Inferior parietal cortex (tissue), 1 donor: ENCODE results near the gene HS3ST5.

ENCODE experiments used
- DNase-seq: peaks from one replicate; pipeline ENCODE4 v3.0.0-alpha.2; 2016; ENCODE audit errors: extremely low spot score

The HS3ST5 gene, protein sequence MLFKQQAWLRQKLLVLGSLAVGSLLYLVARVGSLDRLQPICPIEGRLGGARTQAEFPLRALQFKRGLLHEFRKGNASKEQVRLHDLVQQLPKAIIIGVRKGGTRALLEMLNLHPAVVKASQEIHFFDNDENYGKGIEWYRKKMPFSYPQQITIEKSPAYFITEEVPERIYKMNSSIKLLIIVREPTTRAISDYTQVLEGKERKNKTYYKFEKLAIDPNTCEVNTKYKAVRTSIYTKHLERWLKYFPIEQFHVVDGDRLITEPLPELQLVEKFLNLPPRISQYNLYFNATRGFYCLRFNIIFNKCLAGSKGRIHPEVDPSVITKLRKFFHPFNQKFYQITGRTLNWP

DNA sequence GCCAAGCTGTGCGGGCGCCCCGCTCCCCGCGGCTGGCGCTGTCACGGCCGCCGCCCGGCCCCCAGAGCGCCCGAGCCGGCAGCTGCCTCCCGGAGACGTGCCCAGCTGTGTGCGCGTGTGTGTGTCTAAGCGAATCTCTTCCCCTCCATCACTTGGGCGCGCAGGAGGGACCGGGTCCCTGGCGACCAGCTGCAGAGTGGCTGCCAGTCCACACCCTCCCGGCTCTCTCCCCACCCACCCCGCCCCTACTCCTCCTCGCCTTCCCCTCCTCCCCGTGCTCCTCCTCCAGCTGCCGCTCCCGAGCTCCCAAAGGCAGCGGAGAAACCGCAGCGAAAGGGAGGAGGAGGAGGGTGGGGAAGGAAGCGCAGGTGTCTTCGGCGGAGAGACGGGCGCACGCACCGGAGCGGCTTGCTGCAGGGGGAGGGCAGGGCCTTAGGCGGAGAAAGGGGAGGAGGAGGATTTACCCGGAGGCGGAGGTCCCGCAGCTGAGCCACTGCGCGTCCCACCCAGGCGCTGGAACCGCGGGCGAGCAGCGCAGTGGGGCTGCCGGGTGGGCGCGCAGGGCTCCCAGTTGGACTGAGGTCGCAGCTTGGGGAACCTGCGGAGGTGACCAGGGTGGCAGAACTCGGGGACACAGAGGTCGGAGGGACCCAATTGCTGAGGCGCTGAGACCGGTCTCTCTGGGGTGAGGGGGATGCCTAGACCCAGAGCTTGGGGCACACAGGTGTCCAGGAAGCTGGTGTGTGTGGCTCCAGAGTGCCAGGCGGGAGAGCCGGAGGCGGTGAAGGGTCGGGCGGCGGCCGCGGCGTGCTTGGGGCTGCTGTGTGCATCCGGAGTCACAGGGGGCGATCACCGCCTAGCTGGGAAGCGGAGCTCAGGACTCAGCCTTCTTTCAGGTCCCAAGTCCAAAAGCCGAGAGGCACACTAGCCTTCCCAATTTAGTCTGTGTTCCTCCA, at the start of gene HS3ST5:
Gene HS3ST5 (minus strand): TSS at position 198 of the 956 bp plus-strand sequence. CDS start 280,178 bp downstream, outside the sequence.
- peak; percentile 64 for DNase-seq

DNA sequence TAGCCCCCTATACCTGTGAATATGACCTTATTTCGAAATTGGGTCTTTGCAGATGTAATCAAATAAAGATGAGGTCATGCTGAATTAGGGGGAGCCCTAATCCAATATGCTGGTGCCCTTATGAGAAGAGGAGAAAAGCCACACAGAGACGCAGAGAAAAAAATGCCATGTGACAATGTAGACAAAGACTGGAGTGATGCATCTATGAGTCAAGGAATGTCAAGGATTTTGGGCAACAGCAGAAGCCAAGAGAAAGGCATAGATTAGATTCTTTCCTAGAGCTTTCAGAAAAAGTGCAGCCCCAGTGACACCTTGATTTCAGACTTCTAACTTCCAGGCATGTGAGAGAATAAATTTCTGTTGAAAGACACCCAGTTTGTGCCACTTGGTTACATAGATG, 47.4 kb upstream of the HS3ST5 start:
- DNase-seq = no peak

DNA sequence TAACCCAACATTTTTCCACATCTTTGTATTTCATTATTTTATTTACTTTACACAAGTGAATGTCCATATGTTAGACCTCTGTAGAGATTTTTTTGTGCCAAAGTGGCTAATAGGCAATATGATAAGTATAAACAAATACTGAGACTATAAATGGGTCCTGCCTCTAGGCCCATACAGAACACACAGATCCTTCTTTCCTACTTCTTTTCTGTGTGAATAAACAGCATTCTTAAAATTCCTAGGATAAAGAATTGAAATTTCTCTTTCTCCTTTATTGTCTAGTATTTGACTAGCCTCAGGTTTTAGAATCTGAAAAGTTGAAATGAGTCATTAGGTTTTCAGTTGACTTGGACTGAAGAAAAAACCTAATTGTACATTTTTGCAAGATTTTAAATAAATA, 46.3 kb upstream of the HS3ST5 start:
- DNase-seq = no peak

DNA sequence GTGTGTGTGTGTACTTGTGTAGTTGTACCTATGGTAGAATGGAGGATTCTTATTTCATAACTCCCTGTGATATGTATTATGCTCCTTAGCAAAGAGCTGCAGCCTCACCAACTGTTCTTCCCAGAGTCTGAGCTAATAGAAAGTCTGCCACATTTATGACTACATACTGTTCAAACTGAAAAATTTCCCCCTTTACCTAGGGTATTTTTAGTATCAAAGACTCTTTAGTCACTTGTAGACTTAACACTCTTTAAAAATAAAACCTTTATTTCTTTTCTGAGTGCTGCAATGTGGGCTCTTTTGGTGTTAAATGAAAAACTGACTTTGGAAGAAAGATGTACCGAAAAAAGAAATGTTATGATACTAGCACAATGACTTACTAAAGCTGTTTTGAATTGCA, 39.6 kb upstream of the HS3ST5 start:
- DNase-seq = peak; percentile 42

DNA sequence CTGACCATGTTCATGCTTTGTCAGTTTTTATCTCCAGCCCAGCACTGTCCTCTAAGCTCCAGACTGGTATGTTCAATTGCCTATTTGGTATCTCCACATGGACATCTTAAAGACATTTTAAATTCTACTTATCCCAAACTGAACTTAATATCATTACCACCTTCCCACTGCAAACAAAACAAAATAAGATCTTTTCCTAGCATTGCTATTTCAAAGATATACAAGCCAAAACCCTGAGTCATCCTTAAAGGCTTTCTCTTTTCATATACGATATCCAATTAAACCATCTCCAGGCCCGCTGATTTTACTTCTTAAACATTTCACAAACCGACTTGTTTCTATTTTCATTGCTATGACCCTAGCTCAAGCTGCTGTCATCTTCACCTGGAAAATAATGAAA, 35.1 kb upstream of the HS3ST5 start:
- no peak for DNase-seq

DNA sequence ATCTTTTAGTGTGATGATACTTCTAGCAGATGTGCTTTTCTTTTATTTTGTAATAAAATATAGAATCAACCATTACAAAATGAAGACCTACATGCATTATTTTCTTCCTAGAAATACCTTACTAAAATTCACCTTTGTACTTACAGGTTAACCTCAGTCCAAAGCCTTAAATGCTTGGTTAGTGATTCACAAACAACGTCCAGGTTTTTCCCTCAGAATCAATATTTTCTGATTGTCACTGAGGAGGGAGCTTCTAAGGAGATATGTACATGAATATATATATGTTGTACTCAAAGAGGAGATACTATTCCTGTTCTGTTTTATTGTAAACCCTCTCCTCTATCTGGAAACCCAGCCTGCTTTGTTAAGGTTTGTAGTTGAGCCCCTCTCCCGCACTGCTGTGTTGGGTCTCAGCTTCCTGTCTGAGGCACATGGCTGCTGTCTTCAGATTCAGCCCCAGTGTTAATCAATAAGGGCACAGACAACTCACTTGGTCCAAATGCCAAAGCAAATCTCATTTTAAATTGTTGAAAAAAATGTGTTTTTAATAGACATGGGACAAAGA, 33.9 kb upstream of the HS3ST5 start:
- DNase-seq = no peak

DNA sequence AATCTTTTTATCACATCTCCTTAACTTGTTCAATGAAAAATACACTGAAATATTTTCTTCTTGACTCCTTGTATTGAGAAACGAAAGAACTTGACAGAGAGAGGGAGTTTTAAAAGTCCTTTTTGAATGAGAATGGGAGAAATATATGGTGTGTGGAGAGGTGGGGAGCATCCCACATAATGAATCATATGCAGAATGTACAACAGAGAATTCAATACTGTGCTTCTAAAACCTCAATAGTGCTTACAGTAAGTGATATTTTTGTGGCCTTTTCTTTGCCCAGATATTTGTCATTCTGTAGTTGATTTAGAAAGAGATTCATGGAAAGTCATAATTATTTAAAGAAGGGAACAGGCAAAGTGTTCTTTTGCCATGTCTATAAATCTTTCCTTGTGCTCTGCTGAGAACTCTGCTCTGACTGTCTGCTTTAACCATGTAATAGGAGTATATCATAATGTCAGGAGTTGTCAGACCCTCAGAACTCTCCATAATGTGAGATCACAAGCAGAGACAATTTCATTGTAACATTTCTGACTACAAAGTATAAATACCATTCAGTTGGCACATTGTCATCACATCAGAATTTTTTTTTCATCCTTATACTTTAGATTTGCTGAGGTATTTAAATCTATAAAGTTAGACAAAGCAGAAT, 32.8 kb upstream of the HS3ST5 start:
- DNase-seq = no peak

DNA sequence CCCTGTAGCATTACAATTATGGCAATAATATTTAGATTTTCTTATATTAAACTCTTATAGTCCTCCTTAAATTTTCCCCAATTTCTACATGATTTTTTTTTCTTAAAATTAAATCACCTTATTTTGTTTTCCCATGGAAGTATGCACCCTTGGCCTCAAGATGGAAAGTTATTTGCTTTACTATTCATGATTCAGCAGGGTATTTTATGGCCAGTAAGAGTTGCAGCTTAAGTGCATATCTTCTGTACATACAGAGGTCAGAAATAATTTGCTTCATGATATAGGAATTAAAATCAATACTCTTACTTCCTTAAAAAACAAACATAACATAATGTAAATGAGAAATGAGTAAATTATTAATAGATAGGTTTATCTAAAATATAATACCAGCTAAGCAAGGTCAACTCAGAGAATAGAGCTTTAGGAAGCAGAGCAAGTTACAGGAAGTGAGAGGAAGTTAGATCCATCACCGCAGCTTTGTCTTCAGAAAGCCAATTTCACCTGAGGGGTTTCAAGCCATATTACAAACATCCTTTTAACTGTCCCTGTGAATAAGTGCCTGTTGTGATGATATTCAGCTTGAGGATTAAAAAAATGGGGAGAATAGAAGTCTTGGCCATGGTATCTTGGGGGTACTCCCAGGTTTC, 24.6 kb upstream of the HS3ST5 start:
- no peak for DNase-seq

DNA sequence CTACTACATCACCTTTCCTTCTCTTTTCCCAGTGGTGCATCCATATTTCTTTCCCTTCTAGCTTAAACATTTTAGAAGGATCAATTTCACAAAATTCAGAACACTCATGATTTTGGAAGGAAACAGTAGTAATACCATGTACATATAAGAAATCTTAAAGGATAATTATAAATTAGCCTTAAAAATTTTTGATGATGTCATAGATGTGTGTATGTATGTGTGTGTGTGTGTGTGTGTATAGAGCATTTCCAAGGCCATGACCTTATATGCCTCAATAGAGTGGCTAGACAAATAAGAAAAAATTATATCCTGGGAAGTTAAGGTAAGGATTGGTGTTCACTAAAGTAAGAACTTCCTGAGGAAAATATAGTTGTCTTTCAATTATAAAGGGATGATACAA, 24.1 kb upstream of the HS3ST5 start:
- DNase-seq = no peak

DNA sequence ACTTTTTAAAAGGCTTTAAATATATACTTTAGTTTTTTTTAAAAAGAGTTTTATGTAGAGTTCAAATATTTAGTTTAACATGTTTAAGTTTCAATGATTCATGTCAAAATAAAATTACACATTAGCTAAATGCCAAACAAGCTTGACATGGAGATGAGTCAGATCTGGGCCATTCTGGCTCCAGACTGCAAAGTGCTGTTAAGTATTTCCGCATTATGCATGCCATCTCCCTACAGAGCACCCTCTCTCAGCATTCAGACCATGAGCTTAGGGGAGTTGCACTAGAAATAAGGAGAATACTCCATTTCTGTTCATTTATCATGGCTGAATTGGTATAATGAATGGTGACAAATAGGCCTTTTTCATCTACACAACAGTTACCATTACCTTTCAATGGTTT, 21.5 kb upstream of the HS3ST5 start:
- DNase-seq = no peak

DNA sequence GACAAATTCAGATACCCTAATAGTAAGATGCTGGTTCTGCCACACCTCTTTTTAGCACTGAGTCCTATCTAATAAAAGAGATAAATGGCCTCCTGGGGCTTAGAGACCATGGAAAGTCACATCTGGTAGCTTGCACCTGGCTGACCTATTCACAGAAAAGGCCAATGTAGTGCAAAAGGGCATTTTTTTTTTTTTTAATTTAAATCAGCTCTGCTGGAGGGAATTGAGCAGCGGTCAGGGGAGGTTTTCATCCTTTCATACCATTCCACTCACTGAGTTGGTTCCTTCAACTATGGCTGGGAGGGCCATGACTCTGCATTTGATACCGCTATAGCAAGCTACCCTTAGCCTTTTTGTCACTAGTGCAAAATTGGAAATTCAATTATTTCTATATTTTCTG, 20.1 kb upstream of the HS3ST5 start:
- DNase-seq = no peak

DNA sequence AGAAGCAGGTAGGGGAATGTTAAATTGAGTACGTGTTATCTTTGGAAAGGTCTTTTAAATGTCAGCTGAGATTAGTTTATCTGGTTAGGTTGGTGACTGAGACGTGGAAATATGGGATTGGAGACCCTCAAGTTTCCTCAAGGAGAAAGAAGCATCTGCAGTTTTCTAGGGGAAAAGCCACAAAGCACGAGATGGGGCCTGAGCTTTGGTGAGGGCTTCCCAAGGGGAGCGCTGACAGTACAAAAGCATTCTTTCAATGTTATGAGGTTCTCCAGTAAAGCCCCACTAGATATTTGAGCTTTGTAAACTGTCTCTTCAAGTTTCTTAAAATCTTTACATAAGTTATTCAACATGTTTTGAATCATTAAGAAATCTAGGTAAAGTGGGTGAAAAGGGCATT, 19.6 kb upstream of the HS3ST5 start:
- DNase-seq = no peak

DNA sequence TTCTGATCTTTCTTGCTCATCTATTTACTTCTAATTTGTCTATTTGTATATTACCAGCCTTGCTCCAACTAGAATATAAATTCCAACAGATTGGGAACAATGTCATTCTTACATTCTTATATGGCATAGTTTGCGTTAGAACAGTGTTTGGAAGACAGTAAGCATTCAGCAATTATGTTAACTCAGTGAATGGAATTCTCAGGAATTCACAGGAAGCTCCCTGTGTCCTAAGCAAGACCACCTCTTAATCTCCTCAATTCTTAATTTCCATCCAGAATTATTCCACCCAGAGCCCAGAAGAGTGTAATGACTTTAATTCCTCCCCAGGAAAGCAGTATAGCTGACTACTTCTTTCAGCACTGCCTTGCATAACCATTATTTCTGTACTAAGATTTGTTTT, 18.2 kb upstream of the HS3ST5 start:
- no peak for DNase-seq

DNA sequence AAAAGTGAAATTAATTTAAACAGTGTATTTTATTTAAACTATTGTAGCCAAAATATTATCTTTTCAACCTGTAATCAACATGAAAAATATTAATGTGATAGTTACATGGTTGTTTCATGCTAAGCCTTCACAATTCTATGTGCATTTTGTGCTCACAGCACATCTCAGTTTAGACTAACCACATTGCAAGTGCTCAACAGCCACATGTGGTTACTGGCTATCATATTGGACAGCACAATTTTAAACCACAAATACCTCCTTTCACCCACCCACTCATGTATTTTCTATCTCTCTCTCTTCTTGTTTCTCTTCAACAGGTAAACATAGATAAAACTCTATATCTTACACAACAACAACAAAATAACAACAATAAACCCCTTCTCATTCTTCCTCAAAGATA, 12.5 kb upstream of the HS3ST5 start:
- DNase-seq = no peak

DNA sequence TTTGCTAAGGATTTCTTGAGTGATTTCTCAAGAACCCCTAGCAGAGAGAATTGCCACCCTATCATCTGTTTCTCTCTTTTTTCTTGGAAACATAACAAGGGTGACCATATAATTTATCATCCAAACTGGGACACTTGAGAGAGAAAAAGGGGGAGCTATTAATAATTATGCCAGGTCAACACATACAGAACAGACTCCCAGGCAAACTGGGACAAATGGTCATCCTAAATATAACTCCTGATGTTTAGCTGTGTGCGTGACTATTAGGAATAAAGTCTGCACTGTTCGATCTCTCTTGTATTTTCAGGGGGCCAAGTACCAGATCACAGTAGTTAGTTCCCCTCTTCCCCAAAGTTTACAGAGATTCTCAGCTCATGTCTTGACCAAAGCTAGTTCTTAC, 11.7 kb upstream of the HS3ST5 start:
- DNase-seq = no peak

DNA sequence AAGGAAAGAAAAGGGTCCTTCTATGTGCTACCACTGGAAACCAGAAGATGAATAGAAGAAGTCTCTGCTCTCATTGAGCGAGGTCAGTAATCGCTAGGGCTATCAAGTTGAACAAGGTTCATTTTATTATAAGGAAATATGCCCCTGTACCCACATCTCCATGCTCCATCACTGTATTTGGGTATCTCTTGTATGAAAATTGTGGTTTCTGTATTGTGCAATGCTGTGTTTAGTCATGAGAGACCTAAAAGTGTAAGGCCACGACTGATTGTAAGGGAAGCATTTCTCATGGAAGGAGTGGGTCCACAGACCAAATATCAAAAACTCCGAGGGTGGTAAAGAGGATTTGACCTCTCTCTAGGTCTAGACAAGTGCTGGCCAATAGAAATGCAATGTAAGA, 3.6 kb upstream of the HS3ST5 start:
- no peak for DNase-seq

DNA sequence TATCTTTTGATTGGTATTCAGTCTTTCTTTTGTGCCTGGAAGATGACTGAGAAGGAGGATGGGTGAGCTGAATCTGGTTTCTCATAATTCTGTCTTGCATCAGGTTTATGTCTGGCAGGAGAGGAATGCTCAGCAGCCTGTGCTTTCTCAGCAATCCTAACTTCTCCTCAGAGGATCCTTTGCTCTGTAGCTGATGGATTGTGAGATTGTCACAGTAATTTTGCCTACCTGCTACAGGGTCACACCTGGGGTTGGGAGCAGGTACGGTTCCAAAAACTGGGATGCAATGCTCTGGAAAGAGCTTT, 2.1 kb upstream of the HS3ST5 start:
- no peak for DNase-seq

DNA sequence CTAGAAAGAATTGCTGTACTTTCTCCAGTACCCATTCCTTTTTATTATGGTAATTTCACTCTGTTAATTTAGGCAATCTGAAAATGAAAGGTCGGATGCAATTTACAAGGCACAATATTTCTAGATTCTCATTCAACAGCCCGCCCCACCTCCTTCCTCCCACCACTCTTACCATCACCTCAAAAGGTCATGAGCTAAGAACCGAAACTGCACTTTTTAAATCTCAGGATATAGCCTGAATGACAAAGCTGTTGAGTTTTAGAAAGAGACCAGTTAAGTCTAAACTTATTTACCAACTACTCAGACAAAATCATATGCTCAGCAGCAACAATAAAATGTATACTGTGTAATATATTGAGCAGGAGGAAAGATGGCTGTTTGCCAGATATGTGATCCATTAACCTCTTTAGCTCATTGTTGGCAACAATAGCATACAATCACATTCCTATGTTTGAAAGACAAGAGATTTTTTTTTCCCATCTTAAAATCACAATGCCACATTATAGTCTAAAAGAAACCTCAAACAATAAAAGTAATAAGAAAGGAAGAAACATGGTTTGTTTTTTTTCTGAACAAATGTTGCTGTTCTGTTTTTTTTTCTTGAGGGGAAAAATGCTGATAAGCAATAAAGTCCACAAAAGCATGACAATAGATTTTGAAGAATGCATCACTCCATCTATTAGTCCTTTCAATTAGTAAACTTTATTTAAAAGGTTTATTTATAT, 1.6 kb upstream of the HS3ST5 start:
- DNase-seq = no peak

DNA sequence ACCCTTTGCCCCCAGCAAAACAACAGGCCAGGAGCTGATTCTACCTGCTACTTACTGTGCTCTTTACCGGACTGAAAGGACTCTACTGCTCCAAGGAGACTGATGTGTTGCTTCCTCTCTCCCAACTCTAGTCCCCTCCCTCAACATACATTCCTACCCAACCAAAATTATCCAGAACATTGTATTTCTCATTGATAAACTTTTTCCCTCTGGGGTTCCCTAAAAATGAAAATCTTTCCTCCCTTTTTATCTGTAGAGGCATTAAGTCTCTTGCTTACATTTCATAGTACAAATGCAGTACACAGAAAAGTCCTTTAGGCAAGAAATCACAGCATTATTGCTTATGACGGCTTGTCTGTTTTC, 940 bp upstream of the HS3ST5 start:
- DNase-seq = no peak

DNA sequence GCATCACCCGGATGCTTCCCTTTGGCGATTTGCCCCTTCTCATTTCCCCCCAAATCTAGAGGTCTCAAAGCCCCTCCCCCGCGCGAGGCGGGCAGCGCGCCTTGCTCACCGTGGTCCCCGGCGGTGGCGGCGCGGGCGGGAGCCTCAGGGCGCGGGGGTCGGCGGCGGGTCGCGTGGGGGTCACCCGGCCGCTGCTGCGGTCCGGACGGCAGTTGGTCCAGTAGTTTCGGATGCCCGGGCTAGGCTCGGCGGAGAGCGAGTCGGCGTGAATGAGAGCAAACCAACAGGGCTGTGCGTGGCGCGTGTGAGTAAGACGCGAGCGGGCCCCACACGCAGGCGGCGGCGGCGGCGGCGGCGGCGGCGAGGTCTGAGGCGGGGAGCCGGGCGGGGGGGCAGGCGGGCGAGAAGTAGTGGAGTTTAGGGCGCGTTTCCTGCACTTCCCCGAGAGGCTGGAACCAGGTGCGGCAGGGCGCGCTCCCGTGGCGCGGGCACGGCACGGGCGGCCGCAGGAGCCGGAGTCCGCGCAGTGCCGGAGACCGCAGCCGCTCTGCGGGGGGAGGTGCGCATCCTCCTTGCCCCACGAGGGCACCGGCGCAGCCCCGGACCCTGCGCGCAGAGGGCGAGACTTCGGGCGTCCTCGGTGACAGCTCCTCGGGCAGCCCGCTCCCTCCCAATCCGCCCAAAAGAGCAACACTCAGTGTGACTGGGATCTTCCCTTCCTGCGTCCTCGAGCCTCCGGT, 567 bp downstream of the HS3ST5 start:
- DNase-seq = no peak

DNA sequence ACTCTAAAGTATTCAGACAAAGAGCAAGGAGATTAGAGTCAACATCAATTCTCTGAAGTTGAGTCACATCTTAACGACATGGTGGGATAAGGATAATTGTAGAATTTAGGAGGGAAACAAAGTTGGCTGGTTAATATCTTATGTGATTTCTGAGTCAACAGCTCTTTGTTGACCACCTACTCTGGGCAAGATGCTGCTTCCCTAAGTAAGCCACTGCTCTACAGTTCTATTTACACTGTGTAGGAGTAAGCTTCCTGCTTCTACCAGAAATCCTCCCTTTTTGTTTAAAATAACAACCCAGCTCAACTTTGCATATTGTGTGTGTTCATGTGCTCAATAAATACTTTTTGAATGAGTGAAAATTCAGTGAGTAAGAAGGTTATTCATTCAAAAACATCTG, 3.1 kb downstream of the HS3ST5 start:
- DNase-seq = peak; percentile 50
